ENCODE results near the gene RPTOR. TPM values are rescaled to one million over a fixed set of nuclear protein-coding genes. Genes with fewer than 3 reads are reported as not detected.

The RPTOR gene
- total RNA-seq, 1 donor: 27.9 TPM

DNA sequence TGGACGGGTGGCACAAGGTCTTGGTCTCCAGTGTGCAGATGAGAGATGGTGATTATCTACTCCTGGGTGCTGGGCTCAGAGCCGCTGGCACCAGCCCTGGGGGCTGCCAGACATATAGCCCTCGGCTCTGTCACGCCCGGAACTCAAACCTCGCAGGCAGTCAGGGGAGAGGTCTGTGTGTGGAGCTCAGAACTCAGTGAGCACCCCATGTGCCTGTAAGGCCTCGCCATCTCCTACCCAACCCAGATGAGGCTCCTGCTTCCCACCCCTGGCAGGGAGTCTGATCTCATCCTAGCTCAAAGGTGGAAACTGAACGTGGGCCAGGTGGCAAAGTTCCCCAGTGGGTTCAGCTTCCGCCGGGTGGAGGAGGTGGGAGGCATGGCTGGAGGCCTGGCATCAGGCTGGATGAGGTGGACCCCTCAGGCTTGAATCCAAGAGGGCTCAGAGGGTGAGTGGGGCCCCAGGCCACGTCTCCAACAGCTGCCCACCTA lies 45.7 kb upstream of the RPTOR start:
- TF ChIP-seq, protein P1, sequence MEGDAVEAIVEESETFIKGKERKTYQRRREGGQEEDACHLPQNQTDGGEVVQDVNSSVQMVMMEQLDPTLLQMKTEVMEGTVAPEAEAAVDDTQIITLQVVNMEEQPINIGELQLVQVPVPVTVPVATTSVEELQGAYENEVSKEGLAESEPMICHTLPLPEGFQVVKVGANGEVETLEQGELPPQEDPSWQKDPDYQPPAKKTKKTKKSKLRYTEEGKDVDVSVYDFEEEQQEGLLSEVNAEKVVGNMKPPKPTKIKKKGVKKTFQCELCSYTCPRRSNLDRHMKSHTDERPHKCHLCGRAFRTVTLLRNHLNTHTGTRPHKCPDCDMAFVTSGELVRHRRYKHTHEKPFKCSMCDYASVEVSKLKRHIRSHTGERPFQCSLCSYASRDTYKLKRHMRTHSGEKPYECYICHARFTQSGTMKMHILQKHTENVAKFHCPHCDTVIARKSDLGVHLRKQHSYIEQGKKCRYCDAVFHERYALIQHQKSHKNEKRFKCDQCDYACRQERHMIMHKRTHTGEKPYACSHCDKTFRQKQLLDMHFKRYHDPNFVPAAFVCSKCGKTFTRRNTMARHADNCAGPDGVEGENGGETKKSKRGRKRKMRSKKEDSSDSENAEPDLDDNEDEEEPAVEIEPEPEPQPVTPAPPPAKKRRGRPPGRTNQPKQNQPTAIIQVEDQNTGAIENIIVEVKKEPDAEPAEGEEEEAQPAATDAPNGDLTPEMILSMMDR (IDR thresholded peaks at IDR 0.05; ENCODE audit: extremely low read depth, low read depth, low read length): no peak

DNA sequence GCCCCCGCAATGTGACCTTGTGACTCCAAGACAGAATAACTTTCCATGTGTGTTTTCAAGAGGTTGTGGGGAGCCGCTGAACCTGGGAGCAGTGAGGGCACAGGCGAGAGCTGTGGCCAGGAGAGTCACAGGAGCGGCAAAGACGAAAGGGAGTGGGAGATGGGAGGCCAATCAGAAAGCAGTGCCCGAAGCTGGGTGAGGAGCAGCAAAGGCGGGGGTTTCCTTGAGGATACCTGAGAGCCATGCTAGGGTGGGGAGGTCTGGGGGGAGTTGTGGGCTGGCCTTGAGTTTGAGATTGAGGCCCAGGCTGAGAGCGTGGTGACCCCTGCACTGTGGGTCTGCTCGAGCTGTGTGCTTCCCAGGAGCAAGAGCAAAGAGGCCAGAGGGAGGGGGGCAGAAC lies 45.1 kb upstream of the RPTOR start:
- H3K27ac ChIP-seq (ENCODE audit: low read depth, low read length): no peak overlapping the region

More for the DNA sequence above, 45.7 kb upstream of the RPTOR start:
- no peaks in the 10 kb centered on the region for H3K36me3 ChIP-seq (ENCODE audit: insufficient read depth, low read length)
- no peak overlapping the region for H2AFZ ChIP-seq (ENCODE audit: low read length)
- H3K4me1 ChIP-seq (ENCODE audit: insufficient read depth, low read length): peaks cover 25% of the 10 kb centered on the region
- H3K4me2 ChIP-seq (ENCODE audit: insufficient read depth, low read length): peak overlapping the region; percentile 57
- no peaks in the 10 kb centered on the region for H3K9me3 ChIP-seq (ENCODE audit: low read depth, low read length)
- H3K27me3 ChIP-seq (ENCODE audit: insufficient read depth, low read length): no peaks in the 10 kb centered on the region
- H3K79me2 ChIP-seq (ENCODE audit: insufficient read depth, low read length): no peaks in the 10 kb centered on the region
- DNase-seq (ENCODE audit: insufficient read length, low spot score, missing footprints): peak; percentile 50
- H3K4me3 ChIP-seq (ENCODE audit: insufficient read depth, low read length): no peak overlapping the region
- peak overlapping the region; percentile 46 for H3K27ac ChIP-seq (ENCODE audit: low read depth, low read length)
- H4K20me1 ChIP-seq (ENCODE audit: insufficient read depth, low read length): no peaks in the 10 kb centered on the region

DNA sequence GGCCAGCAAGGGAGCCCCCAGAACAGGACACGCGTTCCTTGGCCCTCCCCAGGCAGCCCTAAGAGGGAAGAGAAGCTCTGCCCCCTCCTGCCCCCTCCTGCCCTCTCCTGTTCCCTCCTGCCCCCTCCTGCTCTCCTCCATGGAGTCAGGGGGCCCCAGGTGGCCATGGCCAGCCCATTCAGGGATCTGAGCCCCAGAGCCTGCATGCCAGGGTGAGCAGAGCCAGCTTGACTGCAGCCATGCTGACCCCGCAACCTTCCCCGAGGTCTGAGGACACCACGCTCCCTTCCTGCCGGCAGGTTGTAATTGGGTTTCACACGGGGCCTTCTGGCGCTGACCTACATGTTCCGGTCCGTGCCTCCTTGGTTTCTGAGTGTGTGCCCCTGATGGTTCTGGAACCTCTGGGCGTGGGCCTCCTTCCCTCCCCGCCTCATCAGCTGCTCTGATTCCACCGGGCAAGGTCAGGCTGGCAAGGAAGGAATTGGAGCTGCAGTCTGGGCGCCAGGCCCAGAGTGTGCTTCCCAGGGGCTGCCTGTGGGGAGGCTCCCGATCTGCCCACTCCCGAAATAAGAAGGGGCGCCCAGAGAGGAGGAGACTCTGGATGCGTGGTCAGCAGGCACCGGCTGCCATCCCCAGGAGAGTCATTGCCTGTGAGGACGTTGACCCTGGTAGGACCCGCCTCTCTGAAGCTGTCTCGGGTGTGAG lies 44.5 kb upstream of the RPTOR start:
- Histone ChIP-seq H3K4me1 (ENCODE audit: insufficient read depth, low read length) (peaks cover 36% of the 10 kb centered on the region), H3K4me2 (ENCODE audit: insufficient read depth, low read length) (no peak overlapping the region), H3K27me3 (ENCODE audit: insufficient read depth, low read length) (no peaks in the 10 kb centered on the region), H3K27ac (ENCODE audit: low read depth, low read length) (no peak overlapping the region), H3K36me3 (ENCODE audit: insufficient read depth, low read length) (no peaks in the 10 kb centered on the region), H3K9me3 (ENCODE audit: low read depth, low read length) (no peaks in the 10 kb centered on the region), H3K4me3 (ENCODE audit: insufficient read depth, low read length) (no peak overlapping the region), H4K20me1 (ENCODE audit: insufficient read depth, low read length) (no peaks in the 10 kb centered on the region), H3K79me2 (ENCODE audit: insufficient read depth, low read length) (no peaks in the 10 kb centered on the region), H2AFZ (ENCODE audit: low read length) (peak overlapping the region; percentile 18)
- TF ChIP-seq, protein P1 (IDR thresholded peaks at IDR 0.05; ENCODE audit: extremely low read depth, low read depth, low read length): no peak
- DNase-seq (ENCODE audit: insufficient read length, low spot score, missing footprints): peak; percentile 68

More for the DNA sequence above, 45.1 kb upstream of the RPTOR start:
- Histone ChIP-seq H3K4me3 (ENCODE audit: insufficient read depth, low read length) (no peak overlapping the region), H4K20me1 (ENCODE audit: insufficient read depth, low read length) (no peaks in the 10 kb centered on the region), H3K79me2 (ENCODE audit: insufficient read depth, low read length) (no peaks in the 10 kb centered on the region), H3K27me3 (ENCODE audit: insufficient read depth, low read length) (no peaks in the 10 kb centered on the region), H3K4me2 (ENCODE audit: insufficient read depth, low read length) (no peak overlapping the region), H3K9me3 (ENCODE audit: low read depth, low read length) (no peaks in the 10 kb centered on the region), H2AFZ (ENCODE audit: low read length) (no peak overlapping the region), H3K4me1 (ENCODE audit: insufficient read depth, low read length) (peaks cover 30% of the 10 kb centered on the region), H3K36me3 (ENCODE audit: insufficient read depth, low read length) (no peaks in the 10 kb centered on the region)
- peak; percentile 30 for DNase-seq (ENCODE audit: insufficient read length, low spot score, missing footprints)
- TF ChIP-seq, protein P1 (IDR thresholded peaks at IDR 0.05; ENCODE audit: extremely low read depth, low read depth, low read length): no peak

DNA sequence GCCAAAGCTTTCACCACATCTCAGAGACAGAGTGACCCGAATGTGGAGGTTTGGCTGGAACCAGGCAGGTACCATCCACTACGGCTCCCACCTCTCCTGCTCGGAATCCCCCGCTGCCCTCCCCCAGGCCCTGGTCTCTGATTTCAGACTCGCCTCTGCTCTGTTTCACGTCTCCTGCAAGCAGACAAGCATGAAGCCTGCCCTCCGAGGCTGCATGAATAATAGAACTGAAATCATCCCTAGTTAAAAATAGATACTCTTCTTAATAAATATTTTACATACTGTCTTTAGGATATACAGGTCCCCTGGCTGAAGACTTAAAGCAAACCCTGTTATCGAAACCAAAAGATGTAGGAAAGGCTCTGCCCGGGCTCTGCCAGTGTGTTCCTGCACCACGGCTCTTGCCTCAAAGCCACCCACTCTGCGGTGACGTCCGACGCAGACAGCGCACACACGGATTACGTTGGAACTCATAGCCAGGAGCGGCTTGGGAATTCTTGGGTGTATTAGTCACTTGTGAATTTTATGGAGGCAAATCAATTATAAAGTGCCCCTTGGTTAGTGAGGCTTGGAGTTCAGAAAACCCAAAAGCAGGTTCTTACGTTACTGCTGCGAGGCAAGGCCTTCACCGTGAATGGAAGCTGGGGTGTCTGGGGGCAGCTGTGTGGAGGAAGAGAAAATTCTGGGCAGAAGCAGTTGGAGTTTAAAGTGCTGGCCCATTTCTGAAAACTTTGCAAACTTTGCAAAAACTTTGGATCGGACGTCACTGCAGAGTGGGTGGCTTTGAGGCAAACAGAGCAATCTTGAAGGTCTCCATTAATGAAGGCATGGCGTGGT lies 42.7 kb upstream of the RPTOR start:
- H3K4me3 ChIP-seq (ENCODE audit: insufficient read depth, low read length): peak overlapping the region; percentile 22
- peak; percentile 91 for DNase-seq (ENCODE audit: insufficient read length, low spot score, missing footprints)
- H3K27me3 ChIP-seq (ENCODE audit: insufficient read depth, low read length): no peaks in the 10 kb centered on the region
- H3K27ac ChIP-seq (ENCODE audit: low read depth, low read length): peak overlapping the region; percentile 90
- H3K79me2 ChIP-seq (ENCODE audit: insufficient read depth, low read length): no peaks in the 10 kb centered on the region
- H3K4me1 ChIP-seq (ENCODE audit: insufficient read depth, low read length): peaks cover 43% of the 10 kb centered on the region
- peak overlapping the region; percentile 57 for H2AFZ ChIP-seq (ENCODE audit: low read length)
- H3K9me3 ChIP-seq (ENCODE audit: low read depth, low read length): no peaks in the 10 kb centered on the region
- no peaks in the 10 kb centered on the region for H3K36me3 ChIP-seq (ENCODE audit: insufficient read depth, low read length)
- H4K20me1 ChIP-seq (ENCODE audit: insufficient read depth, low read length): no peaks in the 10 kb centered on the region
- peak overlapping the region; percentile 55 for H3K4me2 ChIP-seq (ENCODE audit: insufficient read depth, low read length)
- TF ChIP-seq, protein P1 (IDR thresholded peaks at IDR 0.05; ENCODE audit: extremely low read depth, low read depth, low read length): no peak
